Activated naive CD4-positive, alpha-beta T cell treated with anti-CD3 and anti-CD28 coated beads, Interleukin-2, amount 50 U/mL, for 72 hours (primary cell): ENCODE data around the gene FILIP1. TPM values are rescaled to one million over a fixed set of nuclear protein-coding genes. Genes with fewer than 3 reads are reported as not detected.
A peak's percentile ranks its signal among the peaks of the same experiment; 100 is the strongest.
"Not testable (repeated sequence)": the region's sequence is repeated elsewhere in the genome, so short reads cannot be mapped to it uniquely, and the experiment has no call there.

Source experiments
- ATAC-seq, 2 donors: fragments of 150-1000 bp; cut with Tn5 transposase; 2 replicates each; pipeline ENCODE4 v1.10.0; 2021; ENCODE audit warnings: mild to moderate bottlenecking in 2 of 2, moderate library complexity in 2 of 2
- DNase-seq, 2 donors: peaks; one replicate each; pipeline ENCODE4 v3.0.0; 2021 to 2022; ENCODE audit warnings: low spot score in 2 of 2
- H3K27ac Mint-ChIP-seq, 2 donors: one replicate each; pipeline ENCODE4 v1.8.0; 2022; ENCODE audit warnings: mild to moderate bottlenecking in 2 of 2, mixed read lengths in 2 of 2
- H3K36me3 Mint-ChIP-seq, 2 donors: one replicate each; pipeline ENCODE4 v1.8.0; 2022; ENCODE audit warnings: mixed read lengths in 2 of 2
- H3K9me3 Mint-ChIP-seq, 2 donors: one replicate each; pipeline ENCODE4 v1.8.0; 2022; ENCODE audit warnings: mixed read lengths in 2 of 2
- total RNA-seq, 2 donors: library from RNA; stranded (reverse); gene quantifications; one replicate each; pipeline ENCODE4 v1.2.3, GENCODE V29; 2022

The FILIP1 gene
- total RNA-seq, 2 donors from 2014 or later = not detected

DNA sequence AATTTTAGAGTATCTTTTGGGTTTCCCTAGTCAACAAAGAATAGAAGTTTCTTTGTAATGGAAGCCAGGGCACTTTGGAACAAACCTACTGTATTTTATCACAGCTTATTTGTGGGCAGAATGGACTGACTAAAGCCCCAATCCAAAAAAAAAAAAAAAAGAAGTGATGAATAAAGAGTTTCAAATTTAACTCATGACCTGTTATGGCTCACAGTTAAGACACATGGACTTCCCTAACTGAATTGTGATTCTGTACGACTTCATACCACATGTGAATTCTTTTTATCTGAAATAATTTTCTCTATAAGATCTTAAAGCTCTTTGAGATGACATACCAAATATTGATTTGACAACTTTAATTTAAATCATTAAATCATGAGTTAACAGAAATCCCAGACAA lies 77.2 kb downstream of the FILIP1 start:
- Mint-ChIP-seq H3K27ac (no peak overlapping the region), H3K36me3 (no peaks in the 10 kb centered on the region), H3K9me3 (no peaks in the 10 kb centered on the region)
- no peak for ATAC-seq
- no peak for DNase-seq

DNA sequence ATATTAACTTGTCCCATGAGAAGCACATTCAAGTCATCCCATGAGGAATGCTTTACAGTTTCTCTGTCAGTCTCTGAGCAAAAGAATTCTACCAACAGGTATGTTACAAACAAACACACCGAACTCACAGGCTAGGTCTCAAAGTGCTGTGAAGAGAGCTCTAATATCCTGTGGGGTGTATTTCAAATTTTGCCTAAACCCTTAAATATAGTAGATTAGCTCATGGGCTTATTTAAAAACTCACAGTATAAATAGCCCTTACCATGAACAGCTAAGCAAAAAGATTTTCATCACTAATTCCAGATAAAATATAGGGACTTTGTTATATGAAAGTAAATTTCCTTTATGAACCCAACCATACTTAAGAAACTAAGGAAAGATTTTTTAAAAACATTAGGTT lies 77.8 kb downstream of the FILIP1 start:
- ATAC-seq (no peak), DNase-seq (no peak)
- H3K36me3 Mint-ChIP-seq = no peaks in the 10 kb centered on the region
- no peaks in the 10 kb centered on the region for H3K9me3 Mint-ChIP-seq
- H3K27ac Mint-ChIP-seq = no peak overlapping the region

DNA sequence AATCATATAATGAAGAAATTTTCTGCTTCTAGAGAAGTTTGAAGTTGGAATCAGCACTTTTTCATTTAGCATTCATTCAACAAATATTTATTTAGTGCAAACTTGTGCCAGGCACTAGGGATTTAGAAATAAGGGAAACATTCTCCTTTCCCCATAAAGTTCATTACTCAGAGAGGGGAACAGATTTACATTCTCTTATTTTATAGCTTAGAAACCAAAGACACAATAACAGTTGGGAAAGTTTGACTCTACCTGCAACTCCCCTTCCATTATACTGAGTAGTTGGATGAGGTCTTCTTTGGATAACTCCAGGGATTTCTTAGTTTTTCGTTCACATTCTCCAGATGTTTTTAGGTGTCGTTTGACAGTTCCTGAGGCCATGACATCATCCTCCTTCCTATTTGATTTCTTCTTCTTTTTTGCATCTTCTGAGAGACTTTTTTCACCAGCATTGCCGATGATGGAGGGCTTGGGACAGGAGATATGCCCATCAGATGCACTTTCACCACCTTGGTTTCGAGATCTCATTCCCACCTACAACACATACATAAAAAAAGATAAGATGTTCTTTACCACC lies 79.1 kb downstream of the FILIP1 start:
- Mint-ChIP-seq H3K9me3 (no peaks in the 10 kb centered on the region), H3K36me3 (no peaks in the 10 kb centered on the region), H3K27ac (no peak overlapping the region)
- DNase-seq (no peak), ATAC-seq (no peak)

DNA sequence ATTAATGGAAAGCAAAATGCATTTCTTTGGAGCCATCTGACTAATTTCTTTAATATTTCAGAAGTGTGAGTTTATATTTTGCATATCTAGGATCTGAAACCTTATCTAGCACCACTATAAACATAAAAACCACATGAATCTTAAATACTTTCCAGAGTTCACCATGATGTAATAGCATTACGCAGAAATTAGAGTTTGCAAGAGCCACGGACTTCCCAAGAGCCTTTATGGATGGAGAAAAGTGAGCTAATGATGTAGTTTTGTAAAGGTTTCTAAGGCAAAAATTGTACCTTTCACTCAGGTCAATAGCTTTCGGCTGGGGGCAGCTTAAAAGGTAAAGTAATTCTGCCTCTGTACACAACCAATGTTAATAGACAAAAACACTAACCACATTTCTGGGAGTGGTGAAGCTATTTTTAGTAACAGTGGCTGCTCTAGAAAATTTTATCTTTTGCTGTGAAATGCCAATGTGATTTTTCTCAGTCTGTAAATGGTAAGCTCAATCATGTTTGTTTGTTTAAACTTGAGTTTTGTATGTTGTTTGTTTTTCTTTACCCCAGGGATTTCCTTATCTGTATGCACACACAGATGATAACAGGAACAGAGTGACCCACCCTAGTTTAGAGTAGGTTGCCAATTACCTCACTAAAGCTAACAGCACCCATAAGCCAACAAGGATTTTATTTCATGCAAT lies 80.5 kb downstream of the FILIP1 start:
- Mint-ChIP-seq H3K36me3 (no peaks in the 10 kb centered on the region), H3K9me3 (no peaks in the 10 kb centered on the region), H3K27ac (no peak overlapping the region)
- DNase-seq (no peak), ATAC-seq (no peak)

DNA sequence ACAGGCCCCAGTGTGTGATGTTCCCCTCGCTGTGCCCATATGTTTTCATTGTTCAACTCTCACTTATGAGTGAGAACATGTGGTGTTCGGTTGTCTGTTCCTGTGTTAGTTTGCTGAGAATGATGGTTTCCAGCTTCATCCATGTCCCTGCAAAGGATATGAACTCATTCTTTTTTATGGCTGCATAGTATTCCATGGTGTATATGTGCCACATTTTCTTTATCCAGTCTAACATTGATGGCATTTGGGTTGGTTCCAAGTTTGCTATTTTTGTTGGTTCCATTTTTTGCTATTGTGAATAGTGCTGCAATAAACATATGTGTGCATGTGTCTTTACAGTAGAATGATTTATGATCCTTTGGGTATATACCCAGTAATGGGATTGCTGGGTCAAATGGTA lies 83.0 kb downstream of the FILIP1 start:
- not testable (repeated sequence) for H3K9me3 Mint-ChIP-seq, H3K27ac Mint-ChIP-seq, ATAC-seq, DNase-seq, H3K36me3 Mint-ChIP-seq

DNA sequence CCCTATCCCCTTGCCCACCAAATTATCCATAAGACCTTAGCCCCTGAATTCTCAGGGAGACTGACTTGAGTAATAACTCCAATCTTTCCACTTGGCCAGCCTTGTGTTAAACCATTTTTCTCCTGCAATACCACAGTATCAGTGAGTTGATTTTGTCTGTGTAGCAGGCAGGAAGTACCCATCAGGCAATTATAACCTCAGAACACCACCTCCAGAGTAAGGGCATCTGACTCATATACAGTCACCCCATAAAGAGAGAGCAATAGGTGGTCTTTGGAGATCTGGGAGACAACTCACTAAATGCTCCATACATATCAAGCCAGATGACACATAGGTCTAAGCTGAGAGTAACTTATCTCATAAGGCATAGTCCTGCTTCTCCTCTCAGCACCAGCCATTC lies 83.7 kb downstream of the FILIP1 start:
- no peak for ATAC-seq
- Mint-ChIP-seq H3K36me3 (no peaks in the 10 kb centered on the region), H3K9me3 (no peaks in the 10 kb centered on the region), H3K27ac (no peak overlapping the region)
- DNase-seq = no peak

DNA sequence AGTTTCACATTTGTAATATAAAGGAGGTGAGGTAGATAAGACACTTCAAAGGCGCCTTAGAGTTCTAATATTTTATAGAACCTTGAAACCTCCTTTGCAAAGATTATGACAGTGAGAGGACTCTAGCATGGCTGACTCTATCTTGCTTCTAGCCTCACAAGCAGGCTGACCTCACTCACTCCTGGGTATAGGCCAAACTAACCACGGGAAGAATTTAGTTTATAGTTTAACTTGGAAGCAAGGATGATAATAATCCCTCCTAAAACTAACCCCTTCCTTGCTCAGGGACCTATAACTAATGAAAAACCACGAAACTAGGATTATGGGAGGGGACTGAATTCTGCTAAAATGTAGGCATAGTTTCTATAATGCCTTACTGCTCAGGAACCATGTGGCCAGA lies 84.3 kb downstream of the FILIP1 start:
- ATAC-seq = no peak
- DNase-seq = no peak
- Mint-ChIP-seq H3K36me3 (no peaks in the 10 kb centered on the region), H3K27ac (no peak overlapping the region), H3K9me3 (no peaks in the 10 kb centered on the region)

DNA sequence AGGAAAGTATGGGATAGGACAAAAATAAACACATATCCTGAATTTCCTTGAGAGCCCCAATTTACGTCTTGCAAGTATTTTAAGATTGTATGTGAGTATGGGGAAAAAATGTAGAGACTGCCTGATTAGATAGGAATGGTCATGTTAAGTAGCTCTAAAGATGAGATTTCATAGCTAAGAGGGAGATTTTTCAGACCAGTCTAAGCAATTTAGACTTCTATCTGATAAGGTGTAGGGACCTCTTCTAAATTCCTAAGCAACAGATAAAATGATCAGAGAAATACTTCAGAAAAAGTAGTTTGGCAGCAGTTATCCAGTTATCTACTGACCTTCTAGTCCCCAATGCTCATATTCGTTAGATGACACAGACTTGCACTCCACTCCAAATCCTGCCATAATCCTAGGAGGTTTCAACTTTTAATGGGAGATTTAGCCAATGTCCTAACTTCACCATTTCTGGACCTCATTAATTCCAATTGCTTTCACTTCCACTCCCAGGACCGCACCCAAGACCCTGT lies 90.0 kb downstream of the FILIP1 start:
- DNase-seq (no peak), ATAC-seq (no peak)
- no peaks in the 10 kb centered on the region for H3K9me3 Mint-ChIP-seq
- no peaks in the 10 kb centered on the region for H3K36me3 Mint-ChIP-seq
- H3K27ac Mint-ChIP-seq = no peak overlapping the region

DNA sequence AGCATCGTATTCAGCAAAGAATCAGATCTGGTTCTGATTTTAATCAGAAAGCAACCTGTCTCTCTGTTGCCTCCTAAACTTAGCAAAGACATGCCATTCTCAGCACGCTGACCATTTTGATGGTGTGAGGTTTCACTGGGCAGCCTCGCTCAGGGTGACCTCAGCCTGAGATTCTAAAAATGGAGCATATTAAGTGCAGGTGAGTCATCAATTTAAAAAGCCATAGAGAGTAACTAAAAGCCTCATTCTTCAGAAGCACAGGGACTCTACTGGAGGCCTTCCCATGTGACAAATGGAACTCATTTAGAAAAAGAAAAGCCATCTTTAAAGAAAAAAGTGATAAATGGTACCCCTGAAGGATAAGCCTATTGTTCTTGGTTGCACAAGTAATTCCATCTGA lies 91.3 kb downstream of the FILIP1 start:
- Mint-ChIP-seq H3K27ac (no peak overlapping the region), H3K36me3 (no peaks in the 10 kb centered on the region), H3K9me3 (no peaks in the 10 kb centered on the region)
- no peak for ATAC-seq
- DNase-seq = no peak

DNA sequence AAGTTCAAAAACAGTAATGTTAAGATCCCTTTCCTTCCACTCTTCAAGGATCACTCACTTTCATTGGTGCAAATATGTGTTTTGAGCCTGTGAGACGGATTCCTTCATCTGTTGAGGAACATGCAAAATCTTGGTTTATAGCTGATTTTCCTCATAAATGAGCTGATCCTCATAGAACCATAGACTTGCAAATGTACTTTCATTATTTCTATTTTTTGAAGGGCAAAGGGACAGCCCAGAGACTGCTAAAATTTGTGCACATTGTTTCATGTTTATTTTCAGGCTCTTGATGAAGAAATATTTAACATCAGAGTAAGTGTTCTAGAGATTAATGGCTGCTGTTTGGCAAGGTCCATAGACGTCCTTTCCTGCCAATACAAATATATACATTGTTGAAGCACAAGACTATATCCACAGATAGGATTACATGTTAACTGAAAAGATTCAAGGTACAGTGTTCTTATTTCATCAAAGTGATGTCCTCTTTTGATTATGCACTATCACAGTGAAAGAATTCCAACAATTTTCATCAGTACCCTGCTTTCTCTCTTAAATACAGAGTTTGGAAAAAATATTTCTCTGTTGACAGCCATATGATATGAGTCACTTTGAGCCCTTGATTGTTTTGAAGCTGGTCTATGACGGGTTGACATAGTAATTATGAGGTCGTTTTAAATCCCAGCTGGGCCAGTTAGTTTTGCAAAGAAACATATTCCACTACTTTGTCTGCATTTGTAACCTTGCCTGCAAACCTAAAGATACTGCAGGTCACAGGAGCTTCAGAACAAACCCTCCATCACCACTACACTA lies 95.7 kb downstream of the FILIP1 start:
- Mint-ChIP-seq H3K9me3 (no peaks in the 10 kb centered on the region), H3K27ac (no peak overlapping the region), H3K36me3 (no peaks in the 10 kb centered on the region)
- DNase-seq = no peak
- no peak for ATAC-seq

DNA sequence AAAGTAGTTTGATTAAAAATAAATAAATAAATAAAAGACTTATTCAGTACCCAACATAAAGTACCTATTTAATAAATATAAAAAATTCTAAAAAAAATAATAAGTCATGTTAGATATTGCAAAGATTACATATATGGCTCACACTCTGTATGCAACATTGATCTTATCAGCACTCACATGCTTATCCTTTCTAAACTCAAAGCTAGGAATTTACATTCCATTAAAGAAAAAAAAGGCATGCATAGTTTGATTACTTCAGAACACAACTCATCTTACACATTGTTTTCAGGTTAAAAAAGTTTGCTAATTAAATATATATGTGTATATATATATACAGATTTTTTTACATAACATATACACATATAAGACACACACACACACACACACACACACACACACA lies 96.4 kb downstream of the FILIP1 start:
- DNase-seq (no peak), ATAC-seq (no peak)
- Mint-ChIP-seq H3K9me3 (no peaks in the 10 kb centered on the region), H3K36me3 (no peaks in the 10 kb centered on the region), H3K27ac (no peak overlapping the region)

DNA sequence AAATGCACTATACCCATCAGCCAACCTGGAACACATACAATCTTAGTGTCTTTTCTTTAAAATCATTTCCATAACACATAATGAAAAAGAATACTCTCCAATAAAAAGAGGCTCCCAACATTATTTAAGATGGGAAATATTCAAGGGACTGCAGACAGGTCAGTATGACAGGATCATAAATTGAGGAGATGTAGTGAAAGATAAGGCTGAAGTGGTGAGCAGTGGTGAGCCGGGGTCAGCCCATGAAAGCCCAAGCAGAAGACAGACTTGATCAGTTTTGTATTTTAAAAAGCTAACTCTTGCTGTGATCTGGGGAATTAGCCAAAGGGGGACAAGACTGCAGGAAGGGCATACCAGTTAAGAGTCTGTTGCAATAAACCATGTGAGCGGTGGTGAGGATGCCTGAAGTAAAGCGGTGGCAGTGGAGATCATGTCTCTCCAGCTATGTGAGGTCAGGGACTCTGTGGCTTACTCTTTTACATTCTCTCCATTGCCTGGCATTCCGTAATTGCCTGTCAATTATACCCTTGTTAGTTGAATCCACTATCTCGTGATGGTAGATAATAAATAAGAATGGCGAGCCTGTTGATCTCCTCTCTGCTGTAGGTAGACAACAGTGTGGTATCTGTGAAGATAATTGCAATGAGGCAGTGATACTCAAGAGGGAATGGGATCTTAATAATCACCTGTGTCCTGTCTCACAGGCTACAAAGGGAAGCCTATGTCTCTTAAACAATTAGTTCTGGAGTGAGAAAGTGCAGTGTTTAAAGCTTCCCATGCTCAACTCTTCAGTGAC lies 97.4 kb downstream of the FILIP1 start:
- DNase-seq (no peak), ATAC-seq (no peak)
- Mint-ChIP-seq H3K9me3 (no peaks in the 10 kb centered on the region), H3K27ac (no peak overlapping the region), H3K36me3 (no peaks in the 10 kb centered on the region)

DNA sequence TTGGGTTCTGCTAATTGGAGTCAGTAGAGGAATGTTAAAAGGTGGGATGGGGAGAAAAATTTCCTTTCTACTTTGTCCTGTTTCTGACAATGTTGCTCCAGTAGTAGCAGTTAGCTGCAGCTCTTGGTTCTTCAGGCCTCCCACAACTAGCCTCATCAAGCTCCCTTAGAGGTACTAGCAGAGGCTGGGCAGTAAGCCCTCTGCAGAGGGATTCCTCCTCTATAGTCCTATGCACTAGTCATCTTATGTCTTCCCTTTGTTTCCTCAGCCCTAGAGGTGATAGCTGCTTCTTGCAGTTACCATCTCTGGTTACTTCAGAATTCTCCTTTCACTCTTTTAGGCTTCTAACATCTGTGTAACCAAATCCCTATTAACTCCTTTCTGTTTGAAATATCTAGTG lies 99.8 kb downstream of the FILIP1 start:
- H3K27ac Mint-ChIP-seq = no peak overlapping the region

DNA sequence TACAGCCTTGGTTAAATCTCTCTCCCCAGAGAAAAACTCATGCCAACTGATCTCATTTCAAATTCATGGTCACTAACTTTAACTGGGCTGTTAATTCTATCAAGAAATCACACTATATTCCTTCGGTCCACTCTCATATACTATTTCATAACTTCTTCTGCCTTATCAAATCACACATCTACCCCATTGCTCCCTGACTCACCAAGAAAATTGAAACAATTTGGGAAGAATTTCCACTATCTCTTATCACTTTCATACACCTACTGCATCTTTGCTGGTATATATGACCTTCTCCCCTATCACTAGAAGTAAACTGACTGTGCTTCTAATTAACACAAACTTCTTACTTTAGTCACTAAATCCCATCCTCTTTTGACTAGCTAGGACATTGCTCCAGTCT lies 102.3 kb downstream of the FILIP1 start:
- H3K36me3 Mint-ChIP-seq = no peaks in the 10 kb centered on the region
- ATAC-seq = no peak
- no peaks in the 10 kb centered on the region for H3K9me3 Mint-ChIP-seq
- H3K27ac Mint-ChIP-seq = no peak overlapping the region
- DNase-seq = no peak

More for the DNA sequence above, 99.8 kb downstream of the FILIP1 start:
- no peaks in the 10 kb centered on the region for H3K36me3 Mint-ChIP-seq
- no peak for DNase-seq
- H3K9me3 Mint-ChIP-seq = no peaks in the 10 kb centered on the region
- no peak for ATAC-seq

DNA sequence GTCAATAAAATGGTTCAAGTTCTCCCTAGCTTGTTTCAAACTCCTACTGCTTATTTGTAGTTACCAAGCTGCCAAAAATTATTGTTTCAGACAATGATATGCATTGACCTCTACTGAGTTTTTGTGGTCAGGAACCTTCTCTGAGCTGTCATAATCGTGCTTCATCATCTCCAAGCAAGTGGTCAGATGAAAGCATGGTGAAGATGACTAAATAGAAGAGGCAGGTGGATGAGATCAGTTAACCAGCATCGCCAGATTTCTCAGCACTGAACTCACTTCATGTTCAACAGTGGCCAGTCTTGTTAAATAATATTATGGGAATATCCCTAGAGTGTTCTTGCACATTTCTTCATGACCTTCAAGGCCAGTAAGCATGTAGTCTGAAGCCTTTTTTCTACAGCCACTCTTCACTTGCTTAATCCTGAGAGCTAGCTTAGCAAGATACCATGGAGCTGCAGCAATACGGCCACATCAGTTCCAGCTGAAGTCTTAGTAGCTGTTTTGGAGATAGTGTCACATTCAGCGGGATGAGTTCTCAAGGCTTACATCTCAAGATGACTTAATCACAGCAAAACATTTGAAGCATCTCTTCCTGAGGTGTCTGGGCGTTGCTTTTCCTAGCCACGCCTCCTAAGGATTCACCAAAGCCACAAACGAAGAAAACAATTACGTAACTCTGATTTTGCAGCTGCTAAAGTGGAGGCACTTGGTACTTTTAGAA lies 107.4 kb downstream of the FILIP1 start:
- Mint-ChIP-seq H3K27ac (no peak overlapping the region), H3K9me3 (no peaks in the 10 kb centered on the region), H3K36me3 (no peaks in the 10 kb centered on the region)
- peak in 1 of 2 donors; percentile 9 for ATAC-seq
- DNase-seq = no peak

DNA sequence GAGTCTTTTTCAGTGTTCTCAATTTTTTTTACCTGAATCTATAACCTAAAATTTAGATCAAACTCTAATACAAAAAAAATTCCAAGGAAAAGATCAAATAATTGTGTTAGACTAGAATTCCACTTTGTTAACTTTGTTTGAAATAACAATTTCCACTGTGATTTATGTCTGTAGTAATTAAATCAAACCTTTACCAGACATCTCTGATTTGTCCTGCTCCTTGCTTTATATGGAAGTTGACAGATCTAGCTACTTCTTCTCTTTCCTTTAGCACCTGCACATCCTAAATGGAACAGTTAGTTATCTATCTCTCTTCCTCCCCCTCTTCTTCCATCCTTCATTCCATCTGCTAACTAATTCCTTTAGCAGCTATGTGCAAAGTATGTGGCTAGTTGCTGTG lies 109.5 kb downstream of the FILIP1 start:
- no peak for ATAC-seq
- Mint-ChIP-seq H3K27ac (no peak overlapping the region), H3K36me3 (no peaks in the 10 kb centered on the region), H3K9me3 (no peaks in the 10 kb centered on the region)
- no peak for DNase-seq

DNA sequence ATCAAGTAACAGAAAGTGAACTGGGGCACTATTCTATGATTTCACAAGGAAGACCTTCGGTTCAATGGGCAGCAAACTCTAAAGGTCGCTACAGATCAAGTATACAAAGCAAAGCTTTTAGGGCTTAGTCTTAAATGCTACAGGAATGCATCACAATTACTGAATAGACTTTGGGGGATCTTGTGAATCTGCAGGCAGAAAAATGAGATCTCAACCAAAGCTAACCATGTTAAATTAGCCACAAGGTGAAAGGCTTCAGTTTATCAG lies 111.0 kb downstream of the FILIP1 start:
- no peaks in the 10 kb centered on the region for H3K9me3 Mint-ChIP-seq
- ATAC-seq (no peak), DNase-seq (no peak)

More for the DNA sequence above, 111.0 kb downstream of the FILIP1 start:
- Mint-ChIP-seq H3K36me3 (no peaks in the 10 kb centered on the region), H3K27ac (no peak overlapping the region)
